Stimulated activated naive CD4-positive, alpha-beta T cell (primary cell): ENCODE results near the gene TAF7.
A peak's percentile ranks its signal among the peaks of the same experiment; 100 is the strongest.
"Not testable (repeated sequence)": the region's sequence is repeated elsewhere in the genome, so short reads cannot be mapped to it uniquely, and the experiment has no call there.

Experiments
- DNase-seq, 6 experiments: peaks; one replicate each; lab custom pipeline; 2025; lab: John Stamatoyannopoulos, UW

The TAF7 gene, protein sequence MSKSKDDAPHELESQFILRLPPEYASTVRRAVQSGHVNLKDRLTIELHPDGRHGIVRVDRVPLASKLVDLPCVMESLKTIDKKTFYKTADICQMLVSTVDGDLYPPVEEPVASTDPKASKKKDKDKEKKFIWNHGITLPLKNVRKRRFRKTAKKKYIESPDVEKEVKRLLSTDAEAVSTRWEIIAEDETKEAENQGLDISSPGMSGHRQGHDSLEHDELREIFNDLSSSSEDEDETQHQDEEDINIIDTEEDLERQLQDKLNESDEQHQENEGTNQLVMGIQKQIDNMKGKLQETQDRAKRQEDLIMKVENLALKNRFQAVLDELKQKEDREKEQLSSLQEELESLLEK

GRCh38 chr5:141320225-141321169, at the start of gene TAF7:
Gene TAF7, minus strand, starts transcription at chr5:141320784. Its CDS starts 740 bp downstream, at chr5:141320044.
- peak; percentile 83 to 95 (median 87) for DNase-seq

- no peak for DNase-seq
These were observed 45.7 kb upstream of the TAF7 start for GRCh38 chr5:141366016-141366896.

- no peak for DNase-seq
These were observed 43.5 kb upstream of the TAF7 start, which contains the start of gene PCDHGA5 for GRCh38 chr5:141363952-141364660. Gene PCDHGA5, plus strand, starts transcription at chr5:141364162. Its CDS starts 169 bp downstream, at chr5:141364331.

- DNase-seq = no peak
These were observed 42.1 kb upstream of the TAF7 start for GRCh38 chr5:141362719-141363118.

- no peak for DNase-seq
These were observed 40.1 kb upstream of the TAF7 start for GRCh38 chr5:141360685-141361084.

- DNase-seq = no peak
These were observed 39.3 kb upstream of the TAF7 start, which contains the start of gene PCDHGB2 for GRCh38 chr5:141359790-141360426. Gene PCDHGB2, plus strand, starts transcription at chr5:141359994. Its CDS starts 142 bp downstream, at chr5:141360136.

DNA sequence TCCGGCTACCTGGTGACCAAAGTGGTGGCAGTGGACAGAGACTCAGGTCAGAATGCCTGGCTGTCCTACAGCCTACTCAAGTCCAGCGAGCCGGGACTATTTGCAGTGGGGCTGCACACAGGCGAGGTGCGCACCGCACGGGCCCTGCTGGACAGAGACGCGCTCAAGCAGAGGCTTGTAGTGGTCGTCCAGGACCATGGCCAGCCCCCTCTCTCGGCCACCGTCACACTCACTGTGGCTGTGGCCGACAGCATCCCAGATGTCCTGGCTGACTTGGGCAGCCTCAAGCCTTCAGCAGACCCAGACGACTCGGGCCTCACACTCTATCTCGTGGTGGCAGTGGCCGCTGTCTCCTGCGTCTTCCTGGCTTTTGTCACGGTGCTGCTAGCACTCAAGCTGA, 36.4 kb upstream of the TAF7 start:
- DNase-seq = no peak

DNA sequence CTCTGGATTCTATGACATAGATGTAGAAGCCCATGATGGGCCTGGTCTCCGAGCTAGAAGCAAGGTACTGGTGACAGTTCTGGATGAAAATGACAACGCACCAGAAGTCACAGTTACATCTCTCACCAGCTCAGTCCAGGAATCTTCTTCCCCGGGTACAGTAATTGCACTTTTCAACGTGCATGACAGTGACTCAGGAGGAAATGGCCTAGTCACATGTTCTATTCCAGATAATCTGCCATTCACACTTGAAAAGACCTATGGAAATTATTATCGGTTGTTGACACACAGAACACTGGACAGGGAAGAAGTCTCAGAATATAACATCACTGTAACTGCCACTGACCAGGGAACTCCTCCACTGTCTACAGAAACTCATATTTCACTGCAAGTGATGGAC, 35.5 kb upstream of the TAF7 start:
- no peak for DNase-seq

GRCh38 chr5:141355641-141356040, 35.1 kb upstream of the TAF7 start:
- no peak for DNase-seq

DNA sequence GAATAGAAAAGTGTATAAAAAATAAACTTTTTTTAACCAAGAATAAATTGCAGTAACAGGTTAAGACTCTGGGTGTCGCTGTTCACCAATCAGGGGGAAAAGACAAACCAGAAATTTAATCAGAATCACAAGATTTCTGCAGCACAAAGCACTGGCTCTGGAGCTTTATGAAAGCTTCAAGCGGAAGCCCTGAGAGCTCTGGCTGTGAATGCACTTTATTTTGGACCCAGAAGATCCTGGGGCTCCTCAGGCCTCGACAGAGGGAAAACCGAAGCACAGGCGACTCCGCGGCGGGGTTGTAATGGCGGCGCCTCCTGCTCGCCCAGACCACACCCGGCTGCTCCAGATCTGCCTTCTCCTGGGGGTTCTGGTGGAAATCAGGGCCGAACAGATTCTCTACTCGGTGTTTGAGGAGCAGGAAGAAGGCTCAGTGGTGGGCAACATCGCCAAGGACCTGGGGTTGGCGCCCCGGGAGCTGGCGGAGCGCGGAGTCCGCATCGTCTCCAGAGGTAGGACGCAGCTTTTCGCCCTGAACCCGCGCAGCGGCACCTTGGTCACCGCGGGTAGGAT, 34.4 kb upstream of the TAF7 start, which contains the start of gene PCDHGA4:
PCDHGA4 (plus strand) TSS at position 122 of the 570 bp plus-strand sequence; CDS start at position 209, 87 bp downstream.
- DNase-seq = no peak

DNA sequence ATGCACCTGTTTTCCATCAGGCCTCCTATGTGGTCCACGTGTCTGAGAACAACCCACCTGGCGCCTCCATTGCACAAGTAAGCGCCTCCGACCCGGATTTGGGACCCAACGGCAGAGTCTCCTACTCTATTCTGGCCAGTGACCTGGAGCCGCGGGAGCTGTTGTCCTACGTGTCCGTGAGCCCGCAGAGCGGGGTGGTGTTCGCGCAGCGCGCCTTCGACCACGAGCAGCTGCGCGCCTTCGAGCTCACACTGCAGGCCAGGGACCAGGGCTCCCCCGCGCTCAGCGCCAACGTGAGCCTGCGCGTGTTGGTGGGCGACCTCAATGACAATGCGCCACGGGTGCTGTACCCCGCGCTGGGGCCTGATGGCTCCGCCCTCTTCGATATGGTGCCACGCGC, 31.0 kb upstream of the TAF7 start:
- no peak for DNase-seq

DNA sequence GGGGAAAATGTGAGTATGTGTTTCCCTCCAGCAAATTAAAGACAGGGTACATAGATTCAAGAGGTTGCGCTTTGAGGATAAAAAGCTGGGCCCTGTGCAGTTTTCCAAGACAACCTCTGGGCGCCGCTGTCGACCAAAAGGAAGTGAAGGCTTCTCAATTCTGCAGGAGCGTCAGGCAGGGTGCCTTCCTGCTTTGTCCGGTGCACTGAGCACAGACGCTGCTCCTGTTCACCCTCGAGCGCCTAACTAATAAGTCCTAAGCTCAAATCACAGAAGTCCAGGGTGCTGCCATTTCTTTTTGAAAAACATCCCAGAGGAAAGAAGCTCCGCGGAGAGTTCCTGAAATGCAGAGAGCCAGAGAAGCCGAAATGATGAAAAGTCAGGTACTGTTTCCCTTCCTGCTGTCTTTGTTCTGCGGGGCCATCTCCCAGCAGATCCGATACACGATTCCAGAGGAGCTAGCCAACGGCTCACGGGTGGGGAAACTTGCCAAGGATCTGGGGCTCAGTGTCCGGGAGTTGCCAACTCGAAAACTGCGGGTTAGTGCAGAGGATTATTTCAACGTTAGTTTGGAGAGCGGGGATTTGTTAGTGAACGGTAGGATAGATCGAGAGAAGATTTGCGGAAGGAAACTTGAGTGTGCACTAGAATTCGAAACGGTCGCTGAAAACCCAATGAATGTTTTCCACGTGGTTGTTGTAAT, 29.5 kb upstream of the TAF7 start, which contains the start of gene PCDHGB1:
PCDHGB1 (plus strand) TSS at position 183 of the 703 bp plus-strand sequence; CDS start at position 345, 162 bp downstream.
- DNase-seq = peak in 2 of 6 experiments; percentile 17 to 18

DNA sequence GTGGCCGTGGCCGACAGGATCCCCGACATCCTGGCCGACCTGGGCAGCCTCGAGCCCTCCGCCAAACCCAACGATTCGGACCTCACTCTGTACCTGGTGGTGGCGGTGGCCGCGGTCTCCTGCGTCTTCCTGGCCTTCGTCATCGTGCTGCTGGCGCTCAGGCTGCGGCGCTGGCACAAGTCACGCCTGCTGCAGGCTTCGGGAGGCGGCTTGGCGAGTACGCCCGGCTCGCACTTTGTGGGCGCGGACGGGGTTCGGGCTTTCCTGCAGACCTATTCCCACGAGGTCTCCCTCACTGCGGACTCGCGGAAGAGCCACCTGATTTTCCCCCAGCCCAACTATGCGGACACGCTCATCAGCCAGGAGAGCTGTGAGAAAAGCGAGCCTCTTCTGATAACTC, 25.4 kb upstream of the TAF7 start:
- DNase-seq = not testable (repeated sequence)

GRCh38 chr5:141345327-141345726, 24.7 kb upstream of the TAF7 start:
- no peak for DNase-seq

DNA sequence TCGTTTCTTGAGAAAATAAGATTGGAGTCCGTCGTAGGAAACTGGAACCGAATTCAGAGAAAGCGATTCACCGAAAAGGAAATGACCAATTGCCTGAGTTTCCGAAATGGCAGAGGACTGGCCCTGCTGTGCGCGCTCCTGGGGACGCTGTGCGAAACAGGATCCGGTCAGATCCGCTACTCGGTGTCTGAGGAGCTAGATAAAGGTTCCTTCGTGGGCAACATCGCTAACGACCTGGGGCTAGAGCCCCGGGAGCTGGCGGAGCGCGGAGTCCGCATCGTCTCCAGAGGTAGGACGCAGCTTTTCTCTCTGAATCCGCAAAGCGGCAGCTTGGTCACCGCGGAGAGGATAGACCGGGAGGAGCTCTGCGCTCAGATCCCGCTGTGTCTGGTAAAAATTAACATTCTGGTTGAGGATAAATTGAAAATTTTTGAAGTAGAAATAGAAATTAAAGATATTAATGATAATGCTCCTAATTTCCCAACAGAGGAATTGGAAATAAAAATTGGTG, 23.4 kb upstream of the TAF7 start:
- DNase-seq = no peak

- no peak for DNase-seq
These were observed 22.8 kb upstream of the TAF7 start, which contains the start of gene PCDHGA3 for GRCh38 chr5:141343242-141343952. Gene PCDHGA3, plus strand, starts transcription at chr5:141343829. Its CDS starts 205 bp downstream, at chr5:141344034.

DNA sequence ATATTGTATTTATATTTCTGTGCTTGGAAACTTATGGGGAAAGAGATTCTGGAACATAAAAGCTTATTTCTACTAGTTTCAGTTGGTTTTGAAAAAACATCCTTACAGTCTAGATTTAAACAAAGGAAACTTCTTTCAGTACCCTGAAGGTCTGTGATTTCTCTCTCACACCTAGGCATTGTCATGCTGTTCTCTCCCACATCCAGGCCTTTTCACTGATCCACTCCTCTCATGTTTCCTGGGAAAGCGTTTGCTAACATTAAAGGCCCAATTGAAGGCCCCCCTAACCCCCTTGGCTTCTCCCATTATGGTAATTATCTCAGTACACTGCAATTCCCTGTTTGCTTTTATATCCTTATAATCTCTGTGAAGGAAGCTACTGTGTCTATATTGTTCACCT, 22.2 kb upstream of the TAF7 start:
- DNase-seq = no peak

DNA sequence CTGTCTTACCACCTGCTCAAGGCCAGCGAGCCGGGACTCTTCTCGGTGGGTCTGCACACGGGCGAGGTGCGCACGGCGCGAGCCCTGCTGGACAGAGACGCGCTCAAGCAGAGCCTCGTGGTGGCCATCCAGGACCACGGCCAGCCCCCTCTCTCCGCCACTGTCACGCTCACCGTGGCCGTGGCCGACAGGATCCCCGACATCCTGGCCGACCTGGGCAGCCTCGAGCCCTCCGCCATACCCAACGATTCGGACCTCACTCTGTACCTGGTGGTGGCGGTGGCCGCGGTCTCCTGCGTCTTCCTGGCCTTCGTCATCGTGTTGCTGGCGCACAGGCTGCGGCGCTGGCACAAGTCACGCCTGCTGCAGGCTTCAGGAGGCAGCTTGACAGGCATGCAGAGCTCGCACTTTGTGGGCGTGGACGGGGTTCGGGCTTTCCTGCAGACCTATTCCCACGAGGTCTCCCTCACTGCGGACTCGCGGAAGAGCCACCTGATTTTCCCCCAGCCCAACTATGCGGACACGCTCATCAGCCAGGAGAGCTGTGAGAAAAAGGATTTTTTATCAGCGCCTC, 20.3 kb upstream of the TAF7 start:
- DNase-seq = not testable (repeated sequence)
